CD8-positive, alpha-beta memory T cell (primary cell): ENCODE data around the gene SLC23A2. TPM values are rescaled to one million over a fixed set of nuclear protein-coding genes. Genes with fewer than 3 reads are reported as not detected.

Source experiments
- CTCF ChIA-PET: fragments of 350-600 bp; sonication (Branson Sonifier 250); formaldehyde crosslinking; loops from one replicate; lab custom pipeline; 2021; ENCODE audit warnings: antibody characterized with exemption; lab: Charles Lee
- POLR2A ChIA-PET: fragments of 350-600 bp; sonication (Branson Sonifier 250); formaldehyde crosslinking; loops from one replicate; lab custom pipeline; 2021; ENCODE audit warnings: antibody characterized with exemption; lab: Charles Lee
- DNase-seq, 5 donors: peaks; one replicate each; pipeline versions ENCODE4 v3.0.0 to v3.0.0-alpha.2; 2020 to 2022; ENCODE audit warnings: mixed read lengths in 1 of 5
- H3K27ac ChIP-seq: one replicate; pipeline ENCODE4 v1.7.0; 2013; ENCODE audit warnings: low read depth, mild to moderate bottlenecking, low read length, moderate library complexity
- H3K27me3 ChIP-seq: 2 replicates; pipeline ENCODE4 v1.7.0; 2013; ENCODE audit warnings: low read length, mild to moderate bottlenecking; ENCODE audit not compliant: insufficient read depth, poor library complexity, severe bottlenecking
- H3K36me3 ChIP-seq: 2 replicates; pipeline ENCODE4 v1.7.0; 2013; ENCODE audit warnings: mild to moderate bottlenecking, low read length, moderate library complexity; ENCODE audit not compliant: insufficient read depth
- H3K4me1 ChIP-seq: 2 replicates; pipeline ENCODE4 v1.7.0; 2013; ENCODE audit warnings: mild to moderate bottlenecking, low read length, moderate library complexity; ENCODE audit not compliant: insufficient read depth
- H3K4me3 ChIP-seq: 2 replicates; pipeline ENCODE4 v1.7.0; 2013; ENCODE audit warnings: mild to moderate bottlenecking, low read length
- H3K9me3 ChIP-seq: 2 replicates; pipeline ENCODE4 v1.7.0; 2013; ENCODE audit warnings: mild to moderate bottlenecking, low read length
- H3K27ac Mint-ChIP-seq, 8 donors: one replicate each; pipeline ENCODE4 v1.8.0; 2020 to 2021; ENCODE audit warnings: mixed read lengths in 8 of 8, mild to moderate bottlenecking in 6 of 8, inconsistent platforms in 3 of 8, moderate library complexity in 3 of 8
- H3K27me3 Mint-ChIP-seq, 2 donors: one replicate each; pipeline ENCODE4 v1.8.0; 2020 to 2021; ENCODE audit warnings: mixed read lengths in 2 of 2, mild to moderate bottlenecking in 1 of 2, moderate library complexity in 1 of 2
- H3K36me3 Mint-ChIP-seq, 3 donors: one replicate each; pipeline ENCODE4 v1.8.0; 2020 to 2021; ENCODE audit warnings: mixed read lengths in 3 of 3, inconsistent platforms in 1 of 3, mild to moderate bottlenecking in 1 of 3
- H3K4me1 Mint-ChIP-seq, 3 donors: one replicate each; pipeline ENCODE4 v1.8.0; 2020 to 2021; ENCODE audit warnings: mixed read lengths in 3 of 3, inconsistent platforms in 1 of 3, mild to moderate bottlenecking in 1 of 3
- H3K4me3 Mint-ChIP-seq, 7 donors: one replicate each; pipeline ENCODE4 v1.8.0; 2020 to 2021; ENCODE audit warnings: mixed read lengths in 7 of 7, mild to moderate bottlenecking in 6 of 7, moderate library complexity in 4 of 7, inconsistent platforms in 2 of 7
- H3K9me3 Mint-ChIP-seq, 5 donors: one replicate each; pipeline ENCODE4 v1.8.0; 2020 to 2022; ENCODE audit warnings: mixed read lengths in 5 of 5, mild to moderate bottlenecking in 3 of 5, moderate library complexity in 2 of 5, inconsistent platforms in 1 of 5
- polyA plus RNA-seq: library from polyadenylated mRNA; unstranded; fragments of 300-500 nt; fragmentation: Illumina TruSeq; gene quantifications from one replicate; pipeline ENCODE4 v1.2.3, GENCODE V29; 2021
- total RNA-seq, 2 experiments: library from RNA; stranded (reverse); gene quantifications; one replicate each; pipeline ENCODE4 v1.2.3, GENCODE V29; 2021

Gene SLC23A2
- 10 to 100 TPM; 20.6 to 24.3 TPM for total RNA-seq
- 6.7 TPM for polyA plus RNA-seq

DNA sequence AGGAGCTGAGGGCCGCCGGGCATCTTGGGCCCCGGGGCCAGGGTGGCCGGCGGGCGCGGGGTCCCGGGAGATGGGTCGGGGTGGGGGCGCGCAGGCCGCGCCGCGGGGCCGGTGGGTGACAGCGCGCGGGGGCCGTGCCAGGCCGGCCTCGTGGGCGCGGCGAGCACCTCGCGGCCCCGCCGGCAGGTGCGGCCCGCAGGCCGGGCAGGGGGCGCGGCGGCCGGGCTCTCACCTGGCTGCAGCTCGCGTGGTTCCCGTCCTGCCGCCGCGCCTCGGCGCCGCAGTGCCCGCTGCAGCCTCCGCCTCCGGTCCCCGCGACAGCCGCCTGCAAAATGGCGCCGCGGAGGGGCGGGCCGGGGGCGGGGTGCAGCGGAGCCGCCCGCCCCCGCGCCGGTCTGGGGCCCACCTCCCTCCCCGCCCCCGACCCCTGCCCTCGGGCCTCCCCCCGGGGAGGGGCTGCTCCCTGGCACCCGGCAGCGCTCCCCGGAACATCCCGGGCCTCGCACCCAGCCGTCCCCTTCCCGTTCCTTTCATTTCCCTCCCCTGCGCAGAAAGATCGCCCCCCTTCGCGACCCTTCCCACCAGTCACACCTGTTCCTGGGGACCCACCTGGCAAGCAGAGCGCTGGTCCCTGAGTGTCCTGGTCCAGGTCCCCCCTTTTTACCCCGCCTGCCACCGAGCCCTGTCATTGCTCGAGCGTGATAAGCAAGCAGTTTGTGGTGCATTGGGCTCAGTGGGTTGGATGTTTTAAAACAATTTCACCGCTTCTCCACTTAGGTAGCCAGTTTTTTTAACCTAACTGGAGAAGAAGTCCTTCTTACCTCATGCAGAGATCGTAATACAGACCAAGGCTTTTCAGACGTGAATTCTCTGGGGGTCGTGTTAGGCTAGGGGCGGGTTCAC is at the start of gene SLC23A2:
Gene SLC23A2 (minus strand): TSS at position 337 of the 903 bp plus-strand sequence. CDS start 68,948 bp downstream, outside the sequence.
- CTCF ChIA-PET = interaction anchor here (1.0 kb wide), 1 partner anchor 100 kb away, joined by 3 read pairs; no protein-coding TSS in a partner anchor
- Histone ChIP-seq H3K9me3 (no peaks in the 10 kb centered on the region), H3K36me3 (no peaks in the 10 kb centered on the region), H3K27ac (peak within 1 kb of the TSS; percentile 43), H3K4me3 (peak within 1 kb of the TSS; percentile 89), H3K27me3 (no peaks in the 10 kb centered on the region), H3K4me1 (peaks cover 17% of the 10 kb centered on the region)
- Mint-ChIP-seq H3K9me3 (no peaks in the 10 kb centered on the region), H3K4me1 (peaks cover 37 to 42% (median 42%) of the 10 kb centered on the region in 3 donors), H3K27ac (peak within 1 kb of the TSS; percentile 31 to 95 (median 88)), H3K27me3 (no peaks in the 10 kb centered on the region), H3K4me3 (peak within 1 kb of the TSS; percentile 88 to 98 (median 95)), H3K36me3 (peaks cover 0 to 9% (median 2%) of the 10 kb centered on the region in 3 donors)
- DNase-seq = peak; percentile 55 to 67 (median 56)
- POLR2A ChIA-PET = interaction anchor here (1.8 kb wide), 1 partner anchor 55 kb away, joined by 4 read pairs; no protein-coding TSS in a partner anchor

DNA sequence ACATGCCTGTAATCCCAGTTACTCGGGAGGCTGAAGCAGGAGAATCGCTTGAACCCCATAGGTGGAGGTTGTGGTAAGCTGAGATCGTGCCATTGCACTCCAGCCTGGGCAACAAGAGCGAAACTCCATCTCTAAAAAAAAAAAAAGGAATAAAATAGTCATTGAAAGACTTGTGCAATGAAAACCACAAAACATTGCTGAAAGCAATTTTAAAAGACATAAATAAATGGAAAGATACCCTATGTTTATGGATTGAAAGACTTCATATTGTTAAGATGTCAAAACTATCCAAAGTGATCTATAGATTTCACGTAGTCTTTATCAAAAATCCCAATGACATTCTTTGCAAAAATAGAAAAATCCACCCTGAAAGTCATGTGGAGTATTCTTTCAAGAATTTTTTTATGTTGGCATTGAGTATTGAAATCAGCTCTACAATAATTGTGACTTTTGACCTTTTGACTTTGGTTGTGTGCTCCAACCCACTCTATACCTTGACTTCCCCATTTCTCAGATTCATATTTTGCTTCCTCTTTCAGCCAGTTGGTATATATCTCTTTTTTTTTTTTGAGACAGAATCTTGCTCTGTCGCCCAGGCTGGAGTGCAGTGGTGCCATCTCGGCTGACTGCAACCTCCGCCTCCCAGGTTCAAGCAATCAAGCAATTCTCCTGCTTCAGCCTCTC is 45.5 kb upstream of the SLC23A2 start:
- Mint-ChIP-seq H3K4me3 (no peak overlapping the region), H3K27me3 (peaks cover 5 to 7% of the 10 kb centered on the region in 2 donors), H3K27ac (no peak overlapping the region), H3K9me3 (no peaks in the 10 kb centered on the region), H3K36me3 (no peaks in the 10 kb centered on the region), H3K4me1 (no peaks in the 10 kb centered on the region)
- Histone ChIP-seq H3K9me3 (no peaks in the 10 kb centered on the region), H3K4me1 (no peaks in the 10 kb centered on the region), H3K27ac (no peak overlapping the region), H3K4me3 (no peak overlapping the region), H3K27me3 (no peaks in the 10 kb centered on the region), H3K36me3 (no peaks in the 10 kb centered on the region)
- ChIA-PET POLR2A (no interaction called here), CTCF (no interaction called here)
- DNase-seq = no peak

DNA sequence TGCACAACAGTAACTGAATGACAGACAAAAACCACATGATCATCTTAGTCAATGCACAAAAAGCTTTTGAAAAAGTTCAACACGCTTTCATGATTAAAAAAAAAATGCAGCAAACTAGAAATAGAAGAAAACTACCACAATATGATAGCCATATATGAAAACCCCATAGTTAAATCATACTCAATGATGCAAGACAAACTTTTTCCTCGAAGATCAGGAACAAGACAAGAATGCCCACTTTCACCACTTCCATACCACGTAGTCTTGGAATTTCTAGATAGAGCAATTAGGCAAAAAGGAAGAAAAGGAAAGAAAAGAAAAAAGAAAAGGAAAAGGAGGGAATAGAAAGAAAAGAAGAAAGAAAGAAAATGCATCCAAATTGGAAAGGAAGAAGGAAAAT is 44.6 kb upstream of the SLC23A2 start:
- no peak for DNase-seq
- POLR2A ChIA-PET = no interaction called here
- peak overlapping the region in 1 of 8 donors; percentile 12 for H3K27ac Mint-ChIP-seq
- no peak overlapping the region for H3K27ac ChIP-seq
- no peaks in the 10 kb centered on the region for H3K4me1 ChIP-seq
- no peak overlapping the region for H3K4me3 ChIP-seq
- no peaks in the 10 kb centered on the region for H3K36me3 ChIP-seq
- no peaks in the 10 kb centered on the region for H3K4me1 Mint-ChIP-seq
- no peaks in the 10 kb centered on the region for H3K36me3 Mint-ChIP-seq
- peaks cover 5 to 7% of the 10 kb centered on the region in 2 donors for H3K27me3 Mint-ChIP-seq
- CTCF ChIA-PET = no interaction called here
- H3K27me3 ChIP-seq = no peaks in the 10 kb centered on the region
- no peaks in the 10 kb centered on the region for H3K9me3 ChIP-seq
- H3K9me3 Mint-ChIP-seq = no peaks in the 10 kb centered on the region
- no peak overlapping the region for H3K4me3 Mint-ChIP-seq

DNA sequence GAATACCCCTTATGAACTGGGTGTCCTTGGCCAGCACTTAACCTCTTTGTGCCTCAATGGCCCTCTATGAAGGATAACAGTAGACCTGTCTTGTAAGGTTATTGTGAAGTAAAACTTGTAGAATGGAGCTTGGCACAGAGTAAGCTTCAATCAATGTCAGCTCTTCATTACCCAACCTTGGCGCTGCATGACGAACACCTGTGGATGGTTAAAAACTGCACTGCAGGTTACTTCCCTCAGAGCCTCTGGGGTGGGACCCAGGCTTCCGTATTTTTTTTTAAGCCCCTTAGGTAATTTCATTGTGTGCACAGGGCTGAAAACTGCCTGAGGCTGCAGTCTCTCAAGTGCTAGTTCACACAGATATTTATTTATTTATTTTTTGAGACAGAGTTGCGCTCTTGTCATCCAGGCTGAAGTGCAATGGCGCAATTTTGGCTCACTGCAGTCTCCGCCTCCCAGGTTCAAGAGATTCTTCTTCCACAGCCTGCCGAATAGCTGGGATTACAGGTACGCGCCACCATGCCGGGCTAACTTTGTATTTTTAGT is 42.8 kb upstream of the SLC23A2 start:
- no peaks in the 10 kb centered on the region for H3K27me3 ChIP-seq
- ChIA-PET POLR2A (no interaction called here), CTCF (interaction anchor here (2.2 kb wide), 1 partner anchor 12 kb away, joined by 8 read pairs; no protein-coding TSS in a partner anchor)
- Mint-ChIP-seq H3K27me3 (peaks cover 5 to 9% of the 10 kb centered on the region in 2 donors), H3K27ac (no peak overlapping the region), H3K4me1 (peaks cover 9% of the 10 kb centered on the region in 3 donors), H3K9me3 (no peaks in the 10 kb centered on the region), H3K36me3 (no peaks in the 10 kb centered on the region), H3K4me3 (no peak overlapping the region)
- no peak for DNase-seq
- H3K9me3 ChIP-seq = no peaks in the 10 kb centered on the region
- H3K4me3 ChIP-seq = no peak overlapping the region
- no peaks in the 10 kb centered on the region for H3K36me3 ChIP-seq
- peaks cover 5% of the 10 kb centered on the region for H3K4me1 ChIP-seq
- H3K27ac ChIP-seq = no peak overlapping the region

GRCh38 chr20:5041433-5041832 is 40.1 kb upstream of the SLC23A2 start:
- peak overlapping the region in 1 of 8 donors; percentile 43 for H3K27ac Mint-ChIP-seq
- no peak for DNase-seq
- ChIA-PET POLR2A (no interaction called here), CTCF (interaction anchor here (0.6 kb wide), 1 partner anchor 59 kb away, joined by 4 read pairs; no protein-coding TSS in a partner anchor)
- H3K36me3 ChIP-seq = no peaks in the 10 kb centered on the region
- H3K27ac ChIP-seq = no peak overlapping the region
- no peaks in the 10 kb centered on the region for H3K9me3 Mint-ChIP-seq
- no peaks in the 10 kb centered on the region for H3K9me3 ChIP-seq
- no peaks in the 10 kb centered on the region for H3K27me3 ChIP-seq
- peaks cover 5% of the 10 kb centered on the region in 2 donors for H3K27me3 Mint-ChIP-seq
- H3K4me1 ChIP-seq = peaks cover 5% of the 10 kb centered on the region
- H3K36me3 Mint-ChIP-seq = no peaks in the 10 kb centered on the region
- peaks cover 19 to 22% (median 21%) of the 10 kb centered on the region in 3 donors for H3K4me1 Mint-ChIP-seq
- no peak overlapping the region for H3K4me3 Mint-ChIP-seq
- H3K4me3 ChIP-seq = no peak overlapping the region

DNA sequence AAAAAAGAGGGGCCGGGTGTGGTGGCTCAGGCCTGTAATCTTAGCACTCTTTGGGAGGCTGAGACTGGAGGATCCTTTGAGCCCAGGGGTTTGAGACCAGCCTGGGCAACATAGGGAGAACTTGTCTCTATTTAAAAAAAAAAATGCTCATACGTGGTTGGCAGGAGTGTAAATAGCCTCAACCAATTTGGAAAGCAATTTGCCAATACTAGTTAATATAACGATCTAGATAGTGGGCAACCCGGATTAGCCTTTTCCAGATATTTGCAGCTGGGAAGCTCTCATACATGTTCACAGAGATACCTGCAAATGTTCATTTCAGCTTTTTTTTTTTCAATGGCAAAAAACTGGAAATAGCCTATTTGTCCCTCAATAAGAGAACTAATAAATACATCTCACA is 39.0 kb upstream of the SLC23A2 start:
- no peaks in the 10 kb centered on the region for H3K9me3 Mint-ChIP-seq
- H3K4me3 ChIP-seq = no peak overlapping the region
- H3K27ac Mint-ChIP-seq = peak overlapping the region in 2 of 8 donors; percentile 78 to 92
- no peak overlapping the region for H3K4me3 Mint-ChIP-seq
- ChIA-PET CTCF (interaction anchor here (1.0 kb wide), 1 partner anchor 9 kb away, joined by 5 read pairs; no protein-coding TSS in a partner anchor), POLR2A (no interaction called here)
- DNase-seq = no peak
- H3K27me3 Mint-ChIP-seq = peaks cover 0 to 3% of the 10 kb centered on the region in 2 donors
- H3K4me1 Mint-ChIP-seq = peaks cover 19 to 22% (median 21%) of the 10 kb centered on the region in 3 donors
- H3K36me3 Mint-ChIP-seq = no peaks in the 10 kb centered on the region
- H3K27ac ChIP-seq = no peak overlapping the region
- no peaks in the 10 kb centered on the region for H3K27me3 ChIP-seq
- H3K9me3 ChIP-seq = no peaks in the 10 kb centered on the region
- H3K4me1 ChIP-seq = peaks cover 5% of the 10 kb centered on the region
- H3K36me3 ChIP-seq = no peaks in the 10 kb centered on the region

DNA sequence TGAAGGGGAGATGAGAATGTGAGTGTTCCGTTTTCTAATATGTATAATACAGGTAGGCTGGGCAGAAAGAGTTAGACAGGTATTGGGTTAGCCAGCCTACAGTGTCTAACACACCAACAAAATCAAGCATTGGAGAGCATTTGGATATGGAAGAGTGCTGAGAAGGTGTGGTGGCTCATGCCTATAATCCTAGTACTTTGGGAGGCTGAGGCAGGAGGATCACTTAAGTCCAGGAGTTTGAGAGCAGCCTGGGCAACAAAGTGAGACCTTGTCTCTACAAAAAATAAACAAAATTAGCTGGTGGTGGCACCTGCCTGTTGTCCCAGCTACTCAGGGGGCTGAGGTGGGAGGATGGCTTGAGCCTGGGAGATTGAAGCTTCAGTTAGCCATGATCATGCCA is 38.6 kb upstream of the SLC23A2 start:
- H3K36me3 ChIP-seq = no peaks in the 10 kb centered on the region
- peak overlapping the region; percentile 2 to 84 (median 67) for H3K4me3 Mint-ChIP-seq
- peaks cover 5% of the 10 kb centered on the region for H3K4me1 ChIP-seq
- POLR2A ChIA-PET = interaction anchor here (1.3 kb wide), 1 partner anchor 15 kb away, joined by 4 read pairs; no protein-coding TSS in a partner anchor
- peak overlapping the region; percentile 53 to 94 (median 84) for H3K27ac Mint-ChIP-seq
- no peak for DNase-seq
- no peaks in the 10 kb centered on the region for H3K36me3 Mint-ChIP-seq
- H3K4me3 ChIP-seq = no peak overlapping the region
- peaks cover 0 to 3% of the 10 kb centered on the region in 2 donors for H3K27me3 Mint-ChIP-seq
- no peaks in the 10 kb centered on the region for H3K9me3 Mint-ChIP-seq
- peaks cover 19 to 22% (median 21%) of the 10 kb centered on the region in 3 donors for H3K4me1 Mint-ChIP-seq
- H3K9me3 ChIP-seq = no peaks in the 10 kb centered on the region
- H3K27ac ChIP-seq = peak overlapping the region; percentile 0
- no peaks in the 10 kb centered on the region for H3K27me3 ChIP-seq
- CTCF ChIA-PET = interaction anchor here (1.0 to 1.6 kb wide), 3 partner anchors 10 to 42 kb away, joined by 3 to 5 read pairs (median 4); no protein-coding TSS in a partner anchor
